IPS DF 19.7 (cell line): ENCODE measurements around the gene GPRC5D.

ENCODE experiments used
- DNase-seq: peaks from one replicate; pipeline ENCODE4 v3.0.0-alpha.2; 2013; ENCODE audit warnings: low read depth, low spot score

GPRC5D gene

DNA sequence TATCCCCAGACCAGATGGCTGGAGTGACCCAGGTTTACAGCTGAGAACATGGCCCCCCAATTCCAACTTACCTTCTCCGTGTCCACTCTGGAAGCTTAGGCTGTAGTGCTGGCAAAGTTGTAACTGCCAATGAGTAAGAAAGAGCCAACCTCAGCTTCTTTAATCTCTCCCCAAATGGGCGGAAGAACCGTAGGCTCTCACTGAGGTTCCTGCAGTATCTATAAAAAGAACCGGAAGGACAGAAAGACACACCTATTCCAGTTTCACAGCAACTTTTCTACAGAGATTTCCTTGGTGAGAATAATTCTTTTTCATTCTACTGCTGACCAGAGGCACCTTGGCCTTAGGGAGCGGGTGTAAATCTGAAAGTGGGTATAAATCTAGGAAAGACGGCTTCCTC is at the start of gene GPRC5D:
Gene GPRC5D, minus strand, starts transcription at position 135 of the 400 bp plus-strand sequence. CDS start 1,786 bp downstream, outside the sequence.
- DNase-seq = no peak

DNA sequence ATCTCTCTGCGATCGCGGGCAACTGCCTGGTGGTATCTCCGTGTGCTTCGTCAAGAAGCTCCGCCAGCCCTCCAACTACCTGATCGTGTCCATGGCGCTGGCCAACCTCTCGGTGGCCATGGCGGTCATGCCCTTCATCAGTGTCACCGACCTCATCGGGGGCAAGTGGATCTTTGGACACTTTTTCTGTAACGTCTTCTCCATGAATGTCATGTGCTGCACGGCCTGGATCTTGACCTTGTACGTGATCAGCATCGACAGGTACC is 49.7 kb upstream of the GPRC5D start:
- DNase-seq = no peak

DNA sequence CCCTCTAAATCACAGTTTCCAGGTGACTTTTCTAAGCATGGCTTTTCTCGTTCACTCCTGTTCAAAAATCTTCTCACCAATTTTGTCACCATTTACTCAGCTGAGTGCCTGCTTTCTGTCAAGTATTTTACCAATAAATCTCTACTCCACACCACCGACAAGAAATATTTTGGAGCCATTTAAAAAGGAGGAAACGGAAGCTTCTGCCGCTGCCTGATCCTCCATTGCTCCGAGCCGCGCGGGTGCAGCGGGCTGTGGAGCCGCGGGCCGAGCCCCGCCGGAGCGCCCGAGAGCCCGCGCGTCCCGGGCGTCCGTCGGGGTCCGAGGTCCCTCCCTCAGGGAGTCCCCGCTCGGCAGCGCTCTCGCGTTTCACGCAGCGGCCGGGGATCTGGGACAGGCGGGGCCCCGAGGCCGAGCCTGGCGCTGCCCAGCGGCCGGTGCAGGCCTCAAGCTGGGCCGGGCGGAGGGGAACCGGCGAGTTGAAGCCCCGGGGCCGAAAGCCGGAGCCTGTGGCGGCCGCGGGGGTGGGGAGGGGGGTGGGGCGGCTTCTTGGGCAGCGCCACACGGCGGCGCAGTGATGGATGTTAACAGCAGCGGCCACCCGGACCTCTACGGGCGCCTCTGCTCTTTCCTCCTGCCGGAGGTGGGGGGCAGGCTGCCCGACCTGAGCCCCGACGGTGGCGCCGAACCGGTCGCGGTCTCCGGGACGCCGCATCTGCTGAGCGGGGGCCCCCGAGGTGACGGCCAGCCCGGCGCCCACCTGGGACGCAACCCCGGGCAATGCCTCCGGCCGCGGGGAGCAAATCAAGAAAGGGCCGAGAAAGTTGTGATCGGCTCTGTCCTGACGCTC is 49.2 kb upstream of the GPRC5D start:
- no peak for DNase-seq

DNA sequence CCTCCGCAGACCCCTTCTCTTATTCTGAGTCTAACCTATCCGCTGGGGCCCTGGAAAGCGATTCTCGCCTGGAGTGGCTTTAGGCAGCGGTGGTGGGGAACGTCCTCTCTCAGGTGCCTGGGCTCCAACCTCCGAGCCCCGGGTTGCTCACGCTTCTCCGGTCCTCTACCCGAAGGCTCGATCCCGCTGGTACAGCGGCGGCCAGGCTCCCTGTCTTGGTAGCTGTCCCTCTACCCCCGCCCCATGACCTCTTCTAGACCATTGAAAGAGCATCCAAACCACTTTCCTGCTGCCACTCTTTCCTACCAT is 48.6 kb upstream of the GPRC5D start:
- DNase-seq = no peak

DNA sequence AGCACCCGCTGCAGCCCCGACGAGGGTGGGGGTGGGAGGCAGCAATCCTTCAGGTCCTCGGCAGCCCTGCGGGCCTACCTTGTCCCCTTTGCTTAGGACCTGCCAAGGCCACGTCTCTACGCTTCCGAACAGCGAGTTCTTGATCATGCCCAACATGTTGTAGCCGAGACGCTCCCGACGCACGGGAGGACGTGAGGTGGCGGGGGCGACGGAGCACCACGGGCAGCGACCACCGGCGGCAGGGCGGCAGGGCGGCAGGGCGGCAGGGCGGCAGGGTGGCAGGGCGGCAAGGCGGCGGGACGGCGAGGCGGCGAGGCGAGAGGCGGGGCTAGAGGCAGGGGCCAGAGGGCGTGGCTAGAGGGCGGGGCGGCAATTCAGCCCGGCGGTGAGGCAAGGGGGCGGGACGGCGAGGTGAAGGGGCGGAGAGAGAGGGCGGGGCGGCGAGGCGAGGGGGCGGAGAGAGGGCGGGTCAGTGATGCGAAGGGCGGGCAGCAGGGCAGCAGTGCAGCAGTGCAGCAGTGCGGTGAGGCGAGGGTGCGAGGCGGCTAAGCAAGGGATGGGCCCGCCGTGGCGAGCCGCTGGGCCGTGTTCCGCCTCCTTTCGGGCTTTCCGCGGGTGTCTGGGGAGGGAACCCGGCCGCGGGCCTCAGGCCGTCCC is 48.1 kb upstream of the GPRC5D start, which contains the start of gene HEBP1:
Gene HEBP1, minus strand, starts transcription at position 307 of the 657 bp plus-strand sequence. Its CDS starts 151 bp downstream, at position 156.
- no peak for DNase-seq

DNA sequence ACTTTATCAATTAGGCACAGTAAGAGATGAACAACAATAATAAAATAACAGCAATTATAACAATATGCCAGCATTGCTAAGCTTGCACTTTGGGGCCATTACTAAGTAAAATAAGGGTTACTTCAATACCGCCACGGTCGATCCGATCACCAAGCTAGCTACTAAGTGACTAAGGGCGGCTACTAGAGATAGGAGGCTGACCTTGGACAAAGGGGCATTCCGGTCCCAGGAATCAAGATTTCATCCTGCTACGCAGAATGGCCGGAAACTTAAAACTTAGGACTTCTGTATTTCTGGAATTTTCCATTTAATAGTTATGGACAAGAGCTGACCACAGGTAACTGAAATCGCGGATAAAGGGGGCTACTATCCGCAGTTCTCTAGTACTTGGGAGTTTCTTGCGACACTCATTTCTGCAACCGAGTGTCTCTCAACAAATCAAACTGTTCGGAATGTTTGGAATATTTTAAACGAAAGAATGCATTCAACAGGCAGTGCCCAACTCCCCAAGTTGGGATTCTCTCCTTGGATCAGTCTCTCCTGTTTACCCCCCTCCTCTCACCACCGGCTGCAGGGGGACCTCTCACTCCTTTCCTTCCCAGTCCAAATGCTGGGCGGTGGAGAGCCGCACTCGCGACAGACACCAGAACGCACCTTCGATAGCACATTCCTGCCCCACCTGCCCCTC is 47.4 kb upstream of the GPRC5D start:
- DNase-seq = no peak

DNA sequence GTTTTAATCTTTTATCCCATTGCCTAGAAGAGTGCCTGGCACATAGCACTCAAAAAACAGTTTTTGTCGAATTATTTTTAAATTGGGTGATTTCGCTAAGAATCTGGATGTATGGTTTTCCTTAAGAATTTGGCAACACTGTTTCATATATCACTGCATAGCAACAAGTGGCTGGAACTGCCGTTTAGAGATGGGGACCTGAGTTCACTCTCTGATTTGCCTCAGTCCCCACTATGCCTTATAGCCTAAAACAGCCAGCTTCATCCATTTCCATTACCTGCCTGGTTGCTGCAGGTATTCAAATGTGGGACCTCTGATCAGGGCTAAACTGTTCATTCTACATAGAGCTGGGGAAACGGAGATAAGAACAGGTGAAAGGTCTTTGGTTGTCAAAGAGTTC is 46.3 kb upstream of the GPRC5D start:
- no peak for DNase-seq

DNA sequence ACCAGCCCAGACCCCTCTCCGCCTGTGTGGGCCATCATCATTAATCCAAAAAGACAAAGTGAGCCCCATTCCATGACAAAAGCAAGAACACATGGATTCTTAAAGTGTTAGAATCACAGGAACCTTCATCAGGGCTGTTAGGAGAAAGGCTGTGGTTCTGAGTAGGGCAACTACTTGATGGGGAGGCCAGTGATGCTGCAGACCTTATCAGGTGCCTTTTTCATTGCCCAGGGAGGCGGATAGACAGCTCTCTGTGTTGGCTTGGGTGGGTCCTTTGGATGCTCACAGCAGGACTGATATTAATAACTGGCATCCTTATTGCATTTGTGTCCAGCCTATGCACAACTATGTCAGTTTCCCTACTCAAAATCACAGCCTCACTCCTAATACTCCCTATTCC is 45.8 kb upstream of the GPRC5D start:
- no peak for DNase-seq

DNA sequence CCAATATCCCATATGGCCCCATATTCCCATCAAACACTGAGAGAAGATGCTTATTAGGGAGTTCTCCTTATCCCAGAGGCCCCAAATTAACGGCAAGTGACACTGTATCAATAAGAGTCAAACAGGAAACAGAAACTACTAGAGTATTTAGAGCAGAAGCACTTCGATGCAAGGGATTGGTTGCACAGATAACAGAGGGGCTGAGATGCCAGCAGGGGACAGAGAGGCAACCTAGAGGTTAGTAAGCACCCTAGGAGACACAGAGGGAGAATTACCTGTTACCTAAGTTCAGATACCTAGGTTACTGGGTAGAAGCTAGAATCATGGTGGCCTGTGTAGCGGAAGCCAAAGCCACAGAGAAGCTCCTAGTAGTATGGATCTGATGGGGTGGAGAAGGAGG is 45.2 kb upstream of the GPRC5D start:
- no peak for DNase-seq

DNA sequence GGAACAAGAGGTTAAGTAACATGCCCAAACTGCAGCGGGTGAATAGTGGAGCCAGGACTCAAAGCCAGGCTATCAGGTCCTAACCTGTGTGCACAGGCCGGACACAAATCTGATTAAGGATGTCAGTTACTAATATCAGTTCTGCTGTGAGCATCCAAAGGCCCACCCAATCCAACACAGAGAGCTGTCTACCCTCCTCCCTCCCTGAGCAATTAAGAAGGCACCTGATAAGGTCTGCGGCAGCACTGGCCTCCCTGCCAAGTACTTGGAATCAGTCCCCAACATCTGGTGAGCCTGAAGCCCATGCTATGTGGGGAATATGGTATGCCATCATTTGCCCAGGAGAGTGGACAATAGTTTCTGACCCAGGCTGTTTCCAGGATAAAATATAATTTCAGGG is 44.2 kb upstream of the GPRC5D start:
- no peak for DNase-seq

DNA sequence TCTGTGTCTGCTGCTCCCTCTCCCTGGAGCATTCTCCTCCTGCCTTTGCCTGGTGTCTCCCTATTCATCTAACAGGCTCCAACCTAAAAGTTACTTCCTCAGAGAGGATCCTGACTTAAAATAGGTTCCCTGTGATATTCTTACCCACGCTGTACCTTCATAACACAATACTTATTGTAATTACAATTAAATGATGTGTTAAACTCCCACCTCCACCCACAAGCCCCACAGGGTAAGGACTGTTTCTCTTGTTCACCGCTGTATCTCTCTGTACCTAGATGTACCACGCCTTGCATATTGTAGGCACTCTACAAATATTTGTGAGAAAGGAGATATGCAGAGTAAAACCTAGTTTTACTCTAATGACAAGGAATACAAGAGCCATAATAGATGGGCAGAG is 43.1 kb upstream of the GPRC5D start:
- DNase-seq = no peak

DNA sequence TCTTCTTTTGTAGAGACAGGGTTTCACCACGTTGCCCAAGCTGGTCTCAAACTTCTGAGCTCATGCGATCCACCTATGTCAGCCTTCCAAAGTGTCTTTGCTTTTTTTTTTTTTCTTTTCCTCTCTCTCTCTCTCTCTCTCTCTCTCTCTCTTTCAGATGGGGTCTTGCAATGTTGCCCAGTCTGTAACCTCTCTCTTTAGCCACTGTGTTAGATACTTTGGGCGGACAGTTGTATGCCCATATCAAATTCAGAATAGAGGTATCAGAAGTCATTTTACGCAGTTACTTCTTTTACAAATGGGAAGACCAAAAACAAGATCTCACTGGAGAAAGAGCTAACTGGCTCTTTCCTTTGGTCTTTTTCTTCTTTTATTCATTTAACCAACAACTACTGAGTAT is 41.4 kb upstream of the GPRC5D start:
- DNase-seq = no peak

DNA sequence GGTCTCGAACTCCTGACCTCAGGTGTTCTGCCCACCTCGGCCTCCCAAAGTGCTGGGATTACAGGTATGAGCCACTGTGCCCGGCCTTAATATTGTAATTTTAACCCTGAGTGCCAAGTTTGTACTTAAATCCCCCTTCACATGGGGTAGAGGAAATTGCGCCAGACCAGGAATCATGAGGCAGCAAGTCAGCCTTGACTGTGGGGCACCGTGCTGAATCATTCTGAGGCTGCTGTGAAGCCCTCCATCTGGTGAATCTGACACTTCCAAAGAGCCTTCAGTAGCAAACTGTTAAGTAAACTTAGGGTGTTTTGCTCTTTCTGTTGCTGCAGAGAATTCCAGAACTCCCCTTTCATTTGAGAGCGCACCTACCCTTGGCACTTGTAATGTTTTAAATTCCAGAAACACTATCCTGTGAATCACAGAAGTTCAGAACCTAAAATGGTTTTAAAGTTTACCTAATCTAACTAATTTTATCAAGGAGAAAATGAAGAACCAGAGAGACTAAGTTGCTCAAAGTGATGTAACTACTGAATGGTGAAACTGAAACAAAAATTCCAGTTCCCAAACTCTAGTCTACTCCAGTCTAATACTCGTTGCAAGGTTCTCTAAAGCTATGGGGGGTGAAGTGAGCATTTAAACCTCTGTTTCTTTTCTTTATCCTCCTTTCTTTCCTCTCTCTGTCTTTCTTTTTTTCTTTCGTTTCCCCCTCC is 40.6 kb upstream of the GPRC5D start:
- no peak for DNase-seq

DNA sequence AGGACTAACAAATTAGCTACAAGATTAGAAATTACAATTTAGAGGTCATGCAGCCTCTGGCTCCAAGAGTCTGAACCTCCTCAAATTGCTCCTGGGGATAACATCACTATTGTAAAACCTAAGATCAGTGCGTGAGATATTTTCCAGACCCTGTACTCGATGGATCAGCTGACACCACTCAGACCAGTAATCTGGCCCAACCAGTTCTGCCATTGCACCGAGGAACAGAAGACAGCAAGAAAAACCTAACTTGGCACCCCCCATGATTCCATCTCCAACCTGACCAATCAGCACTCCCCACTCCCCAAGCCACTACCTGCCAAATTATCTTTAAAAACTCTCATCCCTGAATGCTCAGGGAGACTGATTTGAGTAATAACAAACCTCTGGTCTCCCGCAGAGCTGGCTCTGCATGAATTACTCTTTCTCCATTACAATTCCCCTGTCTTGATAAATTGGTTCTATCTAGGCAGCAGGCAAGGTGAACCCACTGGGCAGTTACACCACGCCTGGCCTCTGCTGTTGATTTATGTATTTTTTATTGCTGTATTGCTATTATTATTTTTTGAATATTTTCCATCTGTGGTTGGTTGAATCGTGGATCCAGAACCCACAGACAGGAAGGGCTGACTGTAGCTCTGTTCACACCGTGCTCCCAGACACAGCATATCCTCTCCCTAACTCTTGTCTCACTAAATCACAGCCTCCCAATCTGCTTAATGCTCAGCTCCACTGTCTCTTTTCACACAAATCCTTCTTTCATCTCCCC is 38.9 kb upstream of the GPRC5D start:
- DNase-seq = no peak

DNA sequence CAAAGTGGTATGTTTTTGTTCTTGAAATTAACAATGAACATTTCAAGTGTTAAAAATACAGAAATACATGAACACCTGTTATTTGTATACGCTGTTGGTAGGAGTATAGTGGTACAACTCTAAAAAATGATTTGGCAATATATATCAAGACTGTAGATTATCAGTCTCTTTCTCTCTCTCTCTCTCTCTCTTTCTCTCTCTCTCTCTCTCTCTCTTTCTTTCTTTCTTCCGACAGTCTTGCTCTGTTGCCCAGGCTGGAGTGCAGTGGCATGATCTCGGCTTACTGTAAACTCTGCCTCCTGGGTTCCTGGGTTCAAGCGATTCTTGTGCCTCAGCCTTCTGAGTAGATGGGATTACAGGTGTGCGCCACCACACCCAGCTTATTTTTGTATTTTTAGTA is 35.5 kb upstream of the GPRC5D start:
- no peak for DNase-seq

DNA sequence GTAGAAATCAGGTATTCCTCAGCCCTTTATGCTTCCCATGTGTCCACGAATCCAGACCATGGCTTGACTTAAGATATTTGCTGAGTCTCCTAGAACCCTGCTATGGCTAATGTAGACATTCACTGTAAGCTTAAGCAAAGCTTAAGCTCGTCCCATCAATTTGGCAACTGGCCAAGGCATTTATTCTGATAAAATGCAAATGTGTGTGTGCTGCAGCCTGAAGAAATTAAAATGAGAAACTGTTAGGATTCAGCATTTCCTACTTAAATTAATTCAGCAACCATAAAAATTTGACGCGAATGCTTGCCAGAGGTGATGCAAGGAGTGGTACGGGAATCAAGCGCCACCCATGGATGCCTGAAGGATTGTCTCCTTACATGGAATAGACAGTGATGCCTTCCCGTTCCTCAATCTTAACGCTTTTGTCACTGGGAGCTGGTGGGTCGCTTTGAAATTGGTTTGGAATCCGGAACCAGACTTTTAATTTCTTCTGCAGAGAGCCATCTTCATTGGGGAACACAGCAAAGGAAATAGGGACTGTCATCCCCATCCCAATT is 34.9 kb upstream of the GPRC5D start:
- no peak for DNase-seq

DNA sequence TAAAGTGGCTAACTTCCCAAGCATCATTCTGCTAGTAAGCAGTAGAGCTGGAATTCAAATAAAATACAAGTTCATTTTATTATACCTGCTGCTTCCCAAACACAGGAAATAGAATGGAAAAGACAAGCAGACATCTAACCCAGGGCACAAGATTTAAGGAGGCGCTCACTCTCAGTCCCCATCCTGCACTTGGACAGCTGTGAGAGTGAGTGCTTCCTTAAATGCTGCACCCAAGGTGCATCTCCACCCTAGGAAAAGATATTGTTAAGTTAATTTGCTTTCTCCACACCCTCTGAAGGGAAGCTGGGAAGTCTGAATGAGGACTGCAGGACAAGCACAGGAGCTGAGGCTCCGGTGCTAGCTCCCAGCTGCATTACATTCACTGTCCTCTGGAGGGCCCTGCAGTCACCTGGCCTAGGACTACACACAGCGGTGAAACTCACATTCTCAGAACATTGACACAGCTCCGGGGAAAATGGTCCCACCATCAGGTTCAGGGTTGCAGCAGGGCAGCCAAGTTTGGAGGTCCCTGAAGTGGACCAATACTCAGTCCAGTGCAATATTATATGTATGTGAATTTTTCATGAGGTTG is 33.9 kb upstream of the GPRC5D start:
- DNase-seq = no peak

DNA sequence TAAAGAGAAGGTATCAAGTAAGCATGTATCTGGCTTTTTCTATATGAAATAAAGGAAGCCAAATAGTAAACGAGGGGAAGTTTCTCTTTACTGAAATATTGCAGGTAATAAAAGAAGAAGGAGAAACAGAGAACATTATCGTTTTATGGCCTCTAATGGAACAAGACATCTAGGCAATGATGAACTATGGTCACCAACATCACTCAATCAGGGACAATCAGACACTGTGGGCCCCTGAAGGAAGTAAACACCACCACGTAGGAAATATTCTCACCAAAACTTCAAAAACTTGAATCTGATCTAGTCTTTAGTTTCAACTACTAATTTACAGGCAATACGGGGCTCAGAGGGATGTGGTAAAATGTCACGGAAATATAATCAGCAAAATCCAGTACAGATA is 32.2 kb upstream of the GPRC5D start:
- no peak for DNase-seq

DNA sequence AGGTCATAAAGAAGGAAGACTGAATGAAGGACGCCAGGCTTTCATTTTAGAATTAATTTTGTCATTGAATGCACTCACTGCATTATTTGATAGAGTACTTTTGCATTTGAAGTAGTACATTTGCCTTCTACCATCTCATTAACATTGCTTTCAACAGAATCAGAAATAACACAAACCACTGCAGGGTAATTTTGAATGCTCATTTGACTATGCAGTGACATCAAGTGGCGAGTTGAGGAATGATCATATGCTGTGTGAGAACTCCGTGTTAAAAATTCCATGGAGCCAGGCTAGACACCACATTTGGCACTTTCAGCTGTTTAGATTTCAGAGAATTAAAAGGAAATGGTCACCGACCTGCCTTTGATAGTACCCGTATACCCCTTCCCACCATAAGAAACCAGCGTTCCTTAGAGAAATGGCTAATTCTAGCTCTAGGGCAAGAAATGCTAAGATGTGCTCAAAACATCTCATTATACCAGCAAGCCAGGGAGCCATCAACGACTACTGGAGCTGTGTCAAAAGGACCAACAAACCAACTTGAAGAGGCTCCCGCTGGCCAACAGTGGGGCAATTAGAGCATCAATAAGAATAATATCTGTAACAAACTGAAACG is 31.6 kb upstream of the GPRC5D start:
- no peak for DNase-seq

DNA sequence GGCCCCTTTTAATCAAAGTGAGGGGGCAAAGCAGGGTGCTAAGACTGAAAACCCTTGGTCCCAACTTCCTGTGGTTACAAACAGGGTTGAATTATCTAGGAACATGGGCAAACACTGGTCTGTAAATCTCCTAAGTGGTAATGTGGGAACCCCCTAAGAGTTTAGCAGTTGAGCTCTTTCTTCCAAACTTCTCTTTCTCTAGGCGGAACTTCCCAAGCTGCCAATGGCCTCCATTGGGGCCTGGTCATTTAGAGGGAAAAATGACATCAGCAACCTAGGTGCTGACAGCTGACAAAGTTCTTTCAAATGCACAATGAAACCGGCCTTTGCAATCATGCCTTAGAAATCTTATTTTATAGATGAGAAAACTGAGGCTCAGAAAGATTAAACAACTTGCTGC is 30.4 kb upstream of the GPRC5D start:
- no peak for DNase-seq
